G401 (cell line): ENCODE measurements around the gene RNF187. TPM values are rescaled to one million over a fixed set of nuclear protein-coding genes. Genes with fewer than 3 reads are reported as not detected.

Source experiments
- DNase-seq: peaks from one replicate; pipeline ENCODE4 v3.0.0-alpha.2; 2015; ENCODE audit warnings: low spot score
- in situ Hi-C: cut with HindIII; loops from 2 replicates; pipeline ENCODE4 v1.10.0; 2016; ENCODE audit warnings: low sequenced_read_pairs, mixed read lengths
- total RNA-seq: library from RNA; depleted of rRNA; stranded (reverse); fragments of >200 nt; shearing (Covaris generic); gene quantifications from 2 replicates; pipeline ENCODE4 v1.2.3, GENCODE V29; 2014; rRNA removed

Gene RNF187
- total RNA-seq: 136 and 168 TPM in 2 replicates

DNA sequence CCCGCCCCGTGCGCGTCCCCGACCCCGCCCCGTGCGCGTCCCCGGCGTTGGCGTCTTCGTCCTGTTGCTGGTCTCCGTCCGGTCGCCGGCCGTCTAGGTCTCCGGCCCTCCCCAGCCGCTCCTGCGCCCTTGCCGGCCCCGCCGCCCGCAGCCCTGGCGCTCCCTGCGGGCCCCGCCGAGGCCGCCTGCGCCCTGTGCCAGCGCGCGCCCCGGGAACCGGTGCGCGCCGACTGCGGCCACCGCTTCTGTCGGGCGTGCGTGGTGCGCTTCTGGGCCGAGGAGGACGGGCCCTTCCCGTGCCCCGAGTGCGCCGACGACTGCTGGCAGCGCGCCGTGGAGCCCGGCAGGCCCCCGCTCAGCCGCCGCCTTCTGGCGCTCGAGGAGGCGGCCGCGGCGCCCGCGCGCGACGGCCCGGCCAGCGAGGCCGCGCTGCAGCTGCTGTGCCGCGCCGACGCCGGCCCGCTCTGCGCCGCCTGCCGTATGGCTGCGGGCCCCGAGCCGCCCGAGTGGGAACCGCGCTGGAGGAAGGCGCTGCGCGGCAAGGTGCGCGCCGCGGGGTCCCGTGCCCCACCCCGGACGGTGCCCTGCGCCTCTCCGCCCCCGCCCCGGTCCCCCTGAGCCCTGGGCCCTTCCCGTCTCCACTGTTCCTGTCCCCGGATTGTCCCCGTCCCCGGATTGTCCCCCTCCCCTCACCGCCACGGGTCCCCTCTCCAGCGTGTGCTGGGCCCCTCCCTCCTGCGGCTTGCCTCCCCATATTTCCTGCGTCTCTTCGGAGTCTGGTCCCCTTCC lies at the start of gene RNF187:
TSS of gene RNF187 (plus strand) at position 47 of the 789 bp plus-strand sequence.
- no peak for DNase-seq
- in situ Hi-C loops: no loop called here

DNA sequence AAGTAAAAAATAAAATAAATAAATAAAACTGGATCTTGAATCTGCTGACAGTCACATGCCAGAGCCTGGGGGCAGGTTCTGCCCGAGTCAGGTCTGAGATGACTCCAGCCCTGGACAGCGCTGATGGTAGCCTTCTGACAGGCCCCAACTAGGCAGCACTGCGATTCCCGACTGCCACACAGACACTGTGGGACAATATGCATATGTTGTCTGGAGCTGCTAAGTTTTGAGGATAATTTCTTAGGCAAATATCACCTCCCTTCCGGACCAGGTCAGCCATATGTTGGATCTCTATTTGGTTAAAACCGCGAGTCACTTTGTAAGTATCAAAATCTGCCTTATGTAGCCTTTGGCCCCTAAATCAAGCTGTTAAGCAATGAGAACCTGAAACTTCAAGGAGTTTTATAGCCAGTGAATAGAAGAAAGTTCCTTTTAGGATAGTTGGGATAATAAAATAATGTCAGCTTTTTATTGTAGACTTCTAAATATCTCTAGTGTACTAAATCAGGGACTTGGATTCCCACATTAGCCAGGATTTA lies 49.7 kb upstream of the RNF187 start:
- in situ Hi-C loops: no loop called here

DNA sequence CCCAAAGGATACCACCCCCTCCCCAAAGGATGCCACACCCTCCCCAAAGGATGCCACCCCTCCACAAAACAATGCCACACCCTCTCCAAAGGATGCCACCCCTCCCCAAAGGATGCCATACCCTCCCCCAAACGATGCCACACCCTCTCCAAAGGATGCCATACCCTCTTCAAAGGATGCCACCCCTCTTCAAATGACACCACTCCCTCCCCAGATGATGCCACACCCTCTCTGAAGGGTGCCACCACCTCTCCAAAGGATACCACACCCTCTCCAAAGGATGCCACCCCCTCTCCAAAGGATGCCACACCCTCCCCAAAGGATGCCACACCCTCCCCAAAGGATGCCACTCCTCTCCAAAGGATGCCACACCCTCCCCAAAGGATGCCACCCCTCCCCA lies 48.9 kb upstream of the RNF187 start:
- DNase-seq: no peak
- in situ Hi-C loops: no loop called here

More for the DNA sequence above, 49.7 kb upstream of the RNF187 start:
- DNase-seq: no peak

DNA sequence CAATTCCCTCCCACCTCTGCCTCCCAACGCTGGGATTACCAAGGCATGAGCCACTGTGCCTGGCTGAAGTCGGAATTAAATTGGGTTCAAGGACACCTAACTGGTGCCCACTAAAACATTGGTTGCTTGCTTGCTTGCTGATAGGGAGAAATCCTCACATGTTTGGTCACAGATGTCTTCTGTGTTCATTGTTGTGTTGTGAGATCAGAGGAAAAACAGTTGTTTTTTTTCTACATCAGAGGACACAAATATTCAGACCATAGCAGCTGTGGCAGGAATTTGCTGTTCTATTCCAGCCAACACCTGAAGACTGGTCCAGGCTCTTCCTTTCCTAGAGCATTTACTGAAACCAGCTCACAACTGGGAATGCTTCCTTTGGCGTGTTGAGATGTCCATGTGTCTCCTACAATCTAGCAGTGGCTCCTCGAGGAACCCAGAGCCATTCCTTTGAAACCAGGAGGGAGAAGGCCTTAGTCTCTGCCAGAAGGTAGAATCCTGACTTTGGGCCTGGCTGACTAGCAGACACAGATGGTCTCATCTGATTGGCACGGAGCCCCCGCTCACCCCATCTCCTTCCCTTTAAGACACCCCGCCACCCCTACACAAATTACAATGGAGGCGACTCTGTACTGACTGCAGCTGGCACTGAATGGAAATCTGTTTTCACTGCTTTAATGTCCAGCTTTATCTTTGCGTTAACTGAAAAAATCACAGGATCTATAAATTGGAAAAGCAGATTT lies 46.3 kb upstream of the RNF187 start:
- peak; percentile 81 for DNase-seq
- in situ Hi-C loops: no loop called here

DNA sequence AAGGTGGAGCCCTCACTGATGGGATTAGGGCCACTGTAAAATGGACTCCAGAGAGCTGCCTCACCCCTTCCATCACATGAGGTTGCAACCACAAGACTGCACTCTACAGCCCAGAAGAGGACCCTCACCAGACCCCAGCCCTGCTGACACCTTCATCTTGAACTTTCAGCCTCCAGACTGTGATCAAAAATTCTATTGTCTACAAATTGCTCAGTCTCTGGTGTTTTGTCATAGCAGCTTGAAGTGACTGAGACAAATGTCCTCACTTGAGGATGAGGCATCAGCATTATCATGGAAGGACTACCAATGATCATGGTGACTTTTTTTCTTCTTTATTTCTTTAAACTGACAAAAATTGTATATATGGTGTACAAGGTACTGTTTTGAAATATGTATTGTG lies 43.8 kb upstream of the RNF187 start:
- in situ Hi-C loops: no loop called here
- no peak for DNase-seq

DNA sequence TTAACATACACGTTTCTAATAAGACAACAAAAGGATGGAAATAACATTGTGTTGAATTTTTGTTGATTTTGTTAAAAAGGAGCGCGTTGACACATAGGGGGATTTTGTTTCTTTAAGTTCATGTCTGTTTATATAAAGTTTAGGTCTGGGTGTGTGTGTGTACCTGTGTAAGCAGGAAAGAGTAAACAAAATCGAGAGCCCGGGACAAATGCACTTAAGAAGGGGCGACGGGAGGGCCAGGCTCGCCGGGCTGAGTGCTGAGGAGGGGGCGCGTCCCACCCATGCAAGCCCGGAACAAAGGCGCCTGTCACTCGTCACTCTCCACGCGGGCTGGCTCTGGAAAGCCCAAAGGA lies 41.7 kb upstream of the RNF187 start:
- in situ Hi-C loops: no loop called here
- no peak for DNase-seq

DNA sequence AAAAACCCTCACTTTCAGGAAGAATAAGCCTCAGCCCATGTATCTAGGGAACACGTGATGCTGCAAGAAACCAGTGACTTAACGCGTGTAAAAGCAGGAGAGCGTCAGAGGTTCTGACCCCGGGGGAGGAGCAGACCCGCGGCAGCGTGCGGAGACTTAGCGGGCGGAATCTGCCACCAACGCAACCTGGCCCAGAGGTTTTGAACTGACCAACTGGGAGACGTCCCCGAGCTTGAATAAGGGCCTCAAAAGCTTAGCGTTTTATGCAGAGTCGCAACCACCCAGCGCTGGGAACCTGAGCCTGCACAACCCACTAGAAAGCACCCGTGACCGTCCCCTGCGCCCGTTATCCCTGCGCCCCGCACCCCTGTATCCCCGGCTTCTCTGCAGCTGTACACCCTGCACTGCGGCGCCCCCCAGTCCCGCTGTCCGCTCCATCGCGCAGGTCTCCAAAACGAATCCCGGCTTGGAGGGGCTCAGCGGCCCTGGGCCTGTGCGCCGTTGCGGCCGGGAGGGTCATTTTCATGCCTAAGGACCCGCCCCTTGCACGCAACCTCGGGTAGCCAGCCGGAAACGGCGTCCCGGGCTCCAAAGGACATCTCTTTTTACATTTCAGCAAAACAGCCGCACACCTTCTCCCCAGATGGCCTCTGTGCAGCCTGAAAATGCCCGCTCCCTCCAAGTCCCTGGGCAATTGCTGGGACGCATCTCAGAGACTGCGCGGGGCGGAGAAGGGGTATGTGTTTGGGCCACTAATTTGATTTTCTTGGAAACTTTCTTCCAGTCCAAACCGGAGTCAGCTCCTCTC lies 41.1 kb upstream of the RNF187 start:
- peak; percentile 83 for DNase-seq
- in situ Hi-C loops: no loop called here

DNA sequence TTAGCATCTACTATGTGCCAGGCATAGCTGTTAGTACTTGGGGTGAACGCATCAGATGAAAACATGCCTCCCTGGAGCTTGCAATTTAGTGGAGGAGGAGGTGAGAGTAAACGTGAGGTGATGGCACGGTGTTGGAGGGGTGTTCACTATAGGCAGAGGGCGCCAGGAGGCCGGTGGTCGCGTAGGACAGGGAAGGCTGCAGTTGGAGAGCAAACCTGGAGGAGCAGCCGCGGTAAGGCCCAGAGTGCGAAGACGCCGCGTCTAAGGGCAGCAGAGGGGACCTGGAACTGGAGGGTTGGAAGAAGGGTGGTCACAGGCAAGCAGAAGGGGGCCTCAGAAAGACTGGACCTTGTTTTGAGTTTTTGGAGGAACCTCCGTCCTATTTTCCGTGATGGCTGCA lies 40.3 kb upstream of the RNF187 start:
- in situ Hi-C loops: no loop called here
- no peak for DNase-seq

DNA sequence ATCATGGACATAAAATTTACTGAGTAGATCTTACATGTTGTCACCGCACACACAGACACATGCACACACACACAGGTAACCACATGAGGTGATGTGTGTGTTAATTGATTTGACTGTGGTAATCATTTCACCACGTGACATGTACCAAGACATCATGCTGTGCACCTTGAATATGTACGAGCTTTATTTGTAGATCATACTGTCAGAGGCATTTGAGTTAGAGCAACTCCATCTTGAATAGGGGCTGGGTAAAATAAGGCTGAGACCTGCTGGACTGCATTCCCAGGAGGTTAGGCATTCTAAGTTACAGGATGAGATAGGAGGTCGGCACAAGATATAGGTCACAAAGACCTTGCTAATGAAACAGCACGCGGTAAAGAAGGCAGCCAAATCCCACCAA lies 38.8 kb upstream of the RNF187 start:
- no peak for DNase-seq
- in situ Hi-C loops: no loop called here

DNA sequence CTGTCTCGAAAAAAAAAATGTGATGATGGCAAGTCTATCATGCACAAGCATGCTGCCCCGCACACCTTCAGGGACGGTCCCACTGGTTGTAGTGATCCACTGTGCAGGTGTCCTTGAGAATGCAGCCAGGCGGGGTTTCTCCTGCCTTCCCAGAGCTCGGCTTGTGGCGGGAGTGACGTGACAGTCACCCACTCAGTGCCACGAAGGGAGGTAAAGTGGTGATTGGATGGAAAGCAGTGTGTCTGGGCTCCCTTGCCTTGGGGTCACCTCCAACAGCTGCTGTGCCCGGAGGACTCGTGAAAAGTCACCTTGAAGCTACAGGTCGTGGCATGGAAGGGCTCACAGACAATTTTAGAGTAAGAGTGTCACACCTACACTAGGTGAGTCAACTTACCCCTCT lies 37.0 kb upstream of the RNF187 start:
- DNase-seq: no peak
- in situ Hi-C loops: no loop called here

DNA sequence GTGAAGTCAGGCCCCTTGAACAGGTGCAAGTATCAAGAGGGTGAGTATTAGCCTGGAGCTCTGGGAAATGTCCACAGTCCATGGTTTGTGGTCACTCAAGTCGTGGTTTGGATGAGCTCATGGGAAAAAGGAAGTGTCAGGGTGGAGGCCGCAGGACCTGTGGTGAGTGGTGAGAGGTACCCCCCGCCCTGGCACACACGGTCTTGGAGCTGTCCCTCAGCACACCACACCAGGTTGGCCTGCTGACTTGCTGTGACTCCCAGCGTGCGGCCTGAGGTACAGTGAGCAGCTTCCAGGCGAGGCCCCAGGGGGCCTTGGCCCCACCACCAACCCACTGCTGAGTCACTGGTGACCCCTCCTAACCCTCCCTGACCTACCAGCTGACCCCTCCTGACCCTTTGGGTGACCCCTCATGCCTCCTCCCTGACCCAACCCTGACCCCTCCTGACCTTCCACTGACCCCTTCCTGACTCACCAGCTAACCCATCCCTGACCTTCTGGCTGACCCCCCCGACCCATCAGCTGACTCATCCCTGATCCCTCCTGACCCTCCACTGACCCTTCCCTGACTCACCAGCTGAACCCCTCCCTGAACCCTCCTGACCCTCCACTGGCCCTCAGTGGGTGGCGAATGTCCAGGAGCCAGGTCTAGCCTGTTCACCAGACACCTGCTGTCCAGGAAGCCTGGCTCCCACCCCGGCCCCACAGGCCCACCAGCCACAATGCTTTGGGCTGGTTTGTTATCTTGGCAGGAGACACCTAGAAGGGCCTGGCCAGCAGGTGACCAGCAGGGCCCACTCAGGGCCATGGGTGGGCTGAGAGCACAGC lies 34.8 kb upstream of the RNF187 start:
- in situ Hi-C loops: no loop called here
- no peak for DNase-seq

DNA sequence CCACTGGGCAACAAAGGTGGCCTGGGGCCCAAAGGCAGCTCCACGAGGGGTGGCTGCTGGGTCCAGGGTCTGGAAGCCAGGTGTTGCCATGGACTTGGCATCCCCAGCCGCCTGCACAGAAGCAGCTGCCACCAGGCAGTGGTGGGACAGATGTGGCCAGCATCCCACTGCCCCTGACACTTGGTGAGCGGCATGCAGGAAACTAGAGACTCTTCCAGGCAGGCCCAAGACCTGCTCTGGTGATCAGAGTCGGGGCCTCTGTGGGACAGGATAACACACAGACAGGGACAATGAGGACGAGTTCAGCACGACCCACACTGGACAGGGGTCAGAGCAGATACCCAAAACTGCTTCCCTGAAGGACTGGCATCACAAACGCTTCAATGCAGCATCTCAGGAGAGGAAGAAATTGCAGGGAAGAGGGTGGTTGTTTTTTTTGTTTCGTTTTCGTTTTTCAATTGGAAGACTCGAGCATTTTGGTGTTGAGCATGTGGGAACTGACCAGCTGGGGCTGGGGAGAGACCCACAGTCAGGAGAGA lies 34.1 kb upstream of the RNF187 start:
- in situ Hi-C loops: no loop called here
- DNase-seq: no peak

DNA sequence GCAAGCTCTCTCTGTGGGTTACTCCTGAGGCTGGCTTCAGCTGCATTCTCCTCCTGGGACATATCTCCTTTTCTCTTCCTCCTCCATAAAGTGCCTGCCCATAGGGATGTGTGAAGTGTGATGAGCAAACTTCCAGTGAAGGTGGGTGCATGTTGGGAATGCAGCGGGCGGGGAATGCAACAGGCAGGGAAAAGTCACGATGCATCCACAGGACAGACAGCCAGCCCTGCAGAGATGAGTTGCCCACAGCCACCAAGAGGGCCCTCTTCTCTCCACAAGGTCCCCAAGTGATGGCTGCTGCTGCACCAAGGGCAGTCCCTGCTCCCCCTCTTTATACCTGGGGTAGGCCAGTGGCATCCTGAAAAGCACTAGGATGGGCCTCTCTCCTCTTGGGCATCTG lies 33.6 kb upstream of the RNF187 start:
- DNase-seq: no peak
- in situ Hi-C loops: no loop called here

DNA sequence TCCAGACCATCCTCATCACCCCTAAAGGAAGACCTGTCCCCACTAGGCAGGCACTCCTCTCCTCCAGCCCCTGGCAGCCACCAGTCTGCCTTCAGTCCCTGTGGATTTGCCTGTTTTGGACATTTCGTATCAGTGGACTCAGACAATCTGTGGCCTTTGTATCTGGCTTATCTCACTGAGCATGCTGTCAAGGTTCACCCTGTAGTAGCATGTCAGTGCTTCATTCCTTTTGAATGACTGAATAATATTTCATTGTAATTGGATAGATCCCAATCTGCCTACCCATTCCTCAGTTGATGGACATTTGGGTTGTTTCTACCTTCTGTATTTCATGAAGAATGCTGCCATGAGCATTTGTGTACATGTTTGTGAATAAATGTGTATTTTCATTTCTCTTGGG lies 32.9 kb upstream of the RNF187 start:
- in situ Hi-C loops: no loop called here
- no peak for DNase-seq

DNA sequence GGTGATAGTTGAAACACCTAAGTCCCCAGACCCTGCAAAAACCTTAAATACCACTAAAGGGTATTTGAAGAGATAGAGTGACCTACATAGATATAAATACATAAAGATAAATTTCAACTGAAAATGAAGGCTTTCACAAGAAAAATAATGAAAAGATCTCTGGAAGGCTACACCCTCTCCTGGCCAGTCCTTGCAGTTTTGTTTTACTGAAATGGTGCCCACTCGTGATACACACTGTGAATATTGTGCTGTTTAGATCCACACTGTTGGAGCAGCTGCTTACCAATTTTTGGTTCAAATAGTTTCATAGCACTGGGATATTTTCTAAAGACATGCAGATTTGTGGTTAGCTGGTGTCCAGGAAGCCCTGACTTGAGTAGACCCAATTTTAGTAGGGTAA lies 31.5 kb upstream of the RNF187 start:
- DNase-seq: peak; percentile 63
- in situ Hi-C loops: no loop called here

DNA sequence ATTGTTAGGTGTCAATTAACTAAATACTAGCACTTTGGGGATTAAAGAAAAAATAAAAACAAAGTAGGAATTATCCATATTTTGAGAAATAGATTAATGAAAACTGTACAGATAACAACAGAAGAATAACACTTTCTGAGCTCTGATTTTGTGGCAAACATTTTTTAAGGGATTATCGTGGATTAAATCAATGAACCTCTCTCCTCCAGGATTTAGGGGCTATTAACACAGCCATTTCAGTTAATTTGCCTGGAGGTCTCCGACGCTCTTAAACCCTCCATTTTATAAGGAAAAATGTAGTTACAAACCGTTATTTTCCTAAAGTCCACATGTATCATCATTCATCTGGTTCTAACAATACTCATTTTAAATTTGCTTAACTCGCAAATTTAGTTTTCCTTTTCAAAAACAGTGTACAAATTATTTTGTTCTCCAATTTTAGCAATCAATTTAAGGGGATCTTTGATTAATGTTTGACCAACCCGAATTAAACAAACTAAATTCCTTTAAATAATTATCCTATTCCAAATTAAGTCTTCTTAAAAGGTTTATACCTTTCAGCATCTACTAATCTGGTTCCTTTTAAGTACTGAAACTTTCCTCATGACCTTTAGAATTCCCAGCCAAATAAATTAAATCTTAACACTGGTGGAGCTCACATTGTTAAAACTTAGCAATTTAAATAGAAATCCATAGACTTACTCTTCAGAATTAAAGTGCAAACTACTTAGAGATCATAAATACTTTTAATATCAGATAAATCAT lies 30.7 kb upstream of the RNF187 start:
- in situ Hi-C loops: no loop called here
- no peak for DNase-seq

DNA sequence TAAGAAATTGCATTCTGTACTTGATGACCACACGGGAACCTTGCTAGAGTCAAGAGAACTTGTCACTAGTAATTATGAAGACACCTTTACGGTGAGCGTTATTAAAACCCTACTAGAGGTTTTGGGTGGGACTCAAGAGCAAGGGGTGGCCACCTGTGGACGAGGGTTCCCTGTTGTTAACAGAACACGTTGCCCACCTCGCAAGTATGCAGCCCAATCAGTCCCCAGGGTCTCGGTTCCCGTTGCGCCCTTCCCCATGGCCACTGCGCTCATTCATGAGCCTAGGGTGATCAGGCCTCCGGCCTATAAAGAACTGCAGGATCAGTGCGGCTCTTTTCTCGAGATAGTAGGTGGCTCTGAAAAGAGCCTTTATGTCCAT lies 30.2 kb upstream of the RNF187 start:
- no peak for DNase-seq
- in situ Hi-C loops: no loop called here
